Retinal pigment epithelial cell (primary cell): ENCODE data around the gene SNW1.

Experiments
- DNase-seq: peaks from one replicate; pipeline ENCODE4 v3.0.0-alpha.2; 2010; ENCODE audit warnings: low read depth
- H3K4me3 ChIP-seq: 2 replicates; pipeline ENCODE4 v1.5.1; 2011; ENCODE audit warnings: mild to moderate bottlenecking, low read length, control low read depth, moderate library complexity
- CTCF ChIP-seq: conservative IDR thresholded peaks from 2 replicates; pipeline ENCODE4 v1.5.1; 2011; ENCODE audit warnings: low read depth, low read length, control low read depth, inconsistent platforms

SNW1 gene

GRCh38 chr14:77760381-77761204 lies at the start of gene SNW1:
TSS of gene SNW1 (minus strand) at chr14:77761156. CDS start at chr14:77761127, 29 bp downstream.
- peak within 1 kb of the TSS; percentile 98 for H3K4me3 ChIP-seq
- DNase-seq: peak; percentile 75
- peak; percentile 2 for TF ChIP-seq CTCF

GRCh38 chr14:77809011-77809410 lies 48.1 kb upstream of the SNW1 start:
- no peak for DNase-seq

GRCh38 chr14:77808250-77808649 lies 47.3 kb upstream of the SNW1 start:
- no peak for DNase-seq
- no peak overlapping the region for H3K4me3 ChIP-seq
- no peak for TF ChIP-seq CTCF

More at GRCh38 chr14:77809011-77809410, 48.1 kb upstream of the SNW1 start:
- no peak for TF ChIP-seq CTCF
- no peak overlapping the region for H3K4me3 ChIP-seq

GRCh38 chr14:77805706-77806105 lies 44.8 kb upstream of the SNW1 start:
- DNase-seq: peak; percentile 22
- no peak for TF ChIP-seq CTCF
- H3K4me3 ChIP-seq: no peak overlapping the region

GRCh38 chr14:77804592-77804991 lies 43.6 kb upstream of the SNW1 start:
- TF ChIP-seq CTCF: peak; percentile 31
- DNase-seq: no peak

GRCh38 chr14:77800814-77801213 lies 39.9 kb upstream of the SNW1 start:
- no peak for TF ChIP-seq CTCF
- H3K4me3 ChIP-seq: peak overlapping the region; percentile 68
- DNase-seq: no peak

More at GRCh38 chr14:77804592-77804991, 43.6 kb upstream of the SNW1 start:
- no peak overlapping the region for H3K4me3 ChIP-seq
